Naive B cell (primary cell): ENCODE results near the gene MTCL1. TPM values are rescaled to one million over a fixed set of nuclear protein-coding genes. Genes with fewer than 3 reads are reported as not detected.

Source experiments
- ATAC-seq, 2 donors: fragments of 150-1000 bp; cut with Tn5 transposase; 2 replicates each; pipeline ENCODE4 v1.10.0; 2021; ENCODE audit warnings: low read depth in 2 of 2, mild to moderate bottlenecking in 2 of 2, moderate library complexity in 2 of 2
- DNase-seq: peaks from one replicate; pipeline ENCODE4 v3.0.0; 2022
- H3K27ac Mint-ChIP-seq, 6 donors: one replicate each; pipeline ENCODE4 v1.8.0; 2020 to 2022; ENCODE audit warnings: mild to moderate bottlenecking in 6 of 6, mixed read lengths in 6 of 6, moderate library complexity in 5 of 6, inconsistent platforms in 2 of 6
- H3K27me3 Mint-ChIP-seq, 3 donors: one replicate each; pipeline ENCODE4 v1.8.0; 2021 to 2022; ENCODE audit warnings: mixed read lengths in 3 of 3, mild to moderate bottlenecking in 1 of 3
- H3K36me3 Mint-ChIP-seq, 2 donors: one replicate each; pipeline ENCODE4 v1.8.0; 2020 to 2022; ENCODE audit warnings: mixed read lengths in 2 of 2, inconsistent platforms in 1 of 2, mild to moderate bottlenecking in 1 of 2
- H3K4me1 Mint-ChIP-seq, 3 donors: one replicate each; pipeline ENCODE4 v1.8.0; 2020 to 2022; ENCODE audit warnings: mixed read lengths in 3 of 3, inconsistent platforms in 1 of 3, mild to moderate bottlenecking in 1 of 3, moderate library complexity in 1 of 3
- H3K4me3 Mint-ChIP-seq, 8 donors: one replicate each; pipeline ENCODE4 v1.8.0; 2020 to 2022; ENCODE audit warnings: mild to moderate bottlenecking in 8 of 8, mixed read lengths in 8 of 8, moderate library complexity in 8 of 8, inconsistent platforms in 2 of 8
- H3K9me3 Mint-ChIP-seq, 7 donors: one replicate each; pipeline ENCODE4 v1.8.0; 2020 to 2022; ENCODE audit warnings: mixed read lengths in 7 of 7, mild to moderate bottlenecking in 5 of 7, inconsistent platforms in 2 of 7, moderate library complexity in 1 of 7
- polyA plus RNA-seq, 6 donors: library from polyadenylated mRNA; unstranded; fragments of 300-500 nt; fragmentation: Illumina TruSeq; gene quantifications; one replicate each; pipeline ENCODE4 v1.2.3, GENCODE V29; 2021; ENCODE audit warnings: low read depth in 6 of 6

The MTCL1 gene
- polyA plus RNA-seq, 6 donors from 2014 or later, result 0.26 to 1.4 (median 0.80) TPM

- H3K4me1 Mint-ChIP-seq, result peaks cover 13 to 23% (median 17%) of the 10 kb centered on the region in 3 donors
- H3K4me3 Mint-ChIP-seq, result no peak overlapping the region
Observed at GRCh38 chr18:8724452-8724851, 19.1 kb downstream of the MTCL1 start.

GRCh38 chr18:8726281-8726680, 20.9 kb downstream of the MTCL1 start:
- ATAC-seq (no peak), DNase-seq (no peak)
- Mint-ChIP-seq H3K4me1 (peaks cover 13 to 33% (median 17%) of the 10 kb centered on the region in 3 donors), H3K4me3 (peak overlapping the region in 3 of 8 donors; percentile 23 to 79 (median 66)), H3K27ac (peak overlapping the region in 2 of 6 donors; percentile 71 to 84), H3K27me3 (no peaks in the 10 kb centered on the region), H3K9me3 (peaks cover 0 to 9% (median 3%) of the 10 kb centered on the region in 7 donors), H3K36me3 (peaks cover 14 to 17% of the 10 kb centered on the region in 2 donors)

More at GRCh38 chr18:8724452-8724851, 19.1 kb downstream of the MTCL1 start:
- Mint-ChIP-seq H3K36me3 (peaks cover 16 to 22% of the 10 kb centered on the region in 2 donors), H3K27me3 (no peaks in the 10 kb centered on the region), H3K27ac (no peak overlapping the region), H3K9me3 (peaks cover 0 to 9% (median 3%) of the 10 kb centered on the region in 7 donors)
- ATAC-seq, result no peak
- no peak for DNase-seq

GRCh38 chr18:8726963-8727705, 21.8 kb downstream of the MTCL1 start:
- Mint-ChIP-seq H3K4me3 (peak overlapping the region in 1 of 8 donors; percentile 17), H3K27me3 (no peaks in the 10 kb centered on the region), H3K9me3 (peaks cover 0 to 9% (median 3%) of the 10 kb centered on the region in 7 donors), H3K27ac (peak overlapping the region in 3 of 6 donors; percentile 12 to 93 (median 82)), H3K36me3 (peaks cover 8 to 10% of the 10 kb centered on the region in 2 donors), H3K4me1 (peaks cover 13 to 33% (median 17%) of the 10 kb centered on the region in 3 donors)
- DNase-seq (no peak), ATAC-seq (no peak)

- ATAC-seq (peak; percentile 28 to 45), DNase-seq (no peak)
- peak overlapping the region in 2 of 6 donors; percentile 19 to 72 for H3K27ac Mint-ChIP-seq
- peaks cover 8 to 13% of the 10 kb centered on the region in 2 donors for H3K36me3 Mint-ChIP-seq
- peaks cover 13 to 33% (median 17%) of the 10 kb centered on the region in 3 donors for H3K4me1 Mint-ChIP-seq
- no peaks in the 10 kb centered on the region for H3K27me3 Mint-ChIP-seq
- peak overlapping the region in 3 of 8 donors; percentile 16 to 35 (median 20) for H3K4me3 Mint-ChIP-seq
- H3K9me3 Mint-ChIP-seq, result peaks cover 0 to 9% (median 3%) of the 10 kb centered on the region in 7 donors
Observed at GRCh38 chr18:8730080-8730827, 24.9 kb downstream of the MTCL1 start.

- Mint-ChIP-seq H3K36me3 (peaks cover 0 to 8% of the 10 kb centered on the region in 2 donors), H3K27ac (peak overlapping the region in 1 of 6 donors; percentile 49), H3K4me3 (no peak overlapping the region), H3K4me1 (peaks cover 7 to 23% (median 8%) of the 10 kb centered on the region in 3 donors), H3K27me3 (no peaks in the 10 kb centered on the region), H3K9me3 (no peaks in the 10 kb centered on the region)
- ATAC-seq (no peak), DNase-seq (no peak)
Observed at GRCh38 chr18:8732442-8733360, 27.3 kb downstream of the MTCL1 start.

GRCh38 chr18:8734496-8734895, 29.1 kb downstream of the MTCL1 start:
- no peaks in the 10 kb centered on the region for H3K27me3 Mint-ChIP-seq
- H3K4me1 Mint-ChIP-seq, result peaks cover 3 to 18% (median 7%) of the 10 kb centered on the region in 3 donors
- H3K4me3 Mint-ChIP-seq, result no peak overlapping the region
- peaks cover 0 to 8% of the 10 kb centered on the region in 2 donors for H3K36me3 Mint-ChIP-seq
- DNase-seq (no peak), ATAC-seq (no peak)
- H3K27ac Mint-ChIP-seq, result no peak overlapping the region
- H3K9me3 Mint-ChIP-seq, result peaks cover 0 to 6% (median 0%) of the 10 kb centered on the region in 7 donors

- Mint-ChIP-seq H3K9me3 (peaks cover 0 to 12% (median 0%) of the 10 kb centered on the region in 7 donors), H3K4me3 (peak overlapping the region in 1 of 8 donors; percentile 39), H3K27ac (peak overlapping the region in 1 of 6 donors; percentile 81), H3K36me3 (peaks cover 0 to 8% of the 10 kb centered on the region in 2 donors), H3K4me1 (peaks cover 7 to 15% (median 9%) of the 10 kb centered on the region in 3 donors), H3K27me3 (no peaks in the 10 kb centered on the region)
- no peak for ATAC-seq
- DNase-seq, result no peak
Observed at GRCh38 chr18:8735274-8735673, 29.9 kb downstream of the MTCL1 start.

- ATAC-seq, result no peak
- H3K27ac Mint-ChIP-seq, result peak overlapping the region in 1 of 6 donors; percentile 81
Observed at GRCh38 chr18:8741117-8741516, 35.8 kb downstream of the MTCL1 start.

GRCh38 chr18:8741532-8741931, 36.2 kb downstream of the MTCL1 start:
- peaks cover 24 to 30% (median 24%) of the 10 kb centered on the region in 3 donors for H3K4me1 Mint-ChIP-seq
- H3K27ac Mint-ChIP-seq, result peak overlapping the region in 2 of 6 donors; percentile 21 to 81
- no peak for ATAC-seq
- no peak overlapping the region for H3K4me3 Mint-ChIP-seq
- DNase-seq, result no peak
- H3K27me3 Mint-ChIP-seq, result no peaks in the 10 kb centered on the region
- H3K9me3 Mint-ChIP-seq, result peaks cover 4 to 37% (median 28%) of the 10 kb centered on the region in 7 donors
- H3K36me3 Mint-ChIP-seq, result peaks cover 8 to 10% of the 10 kb centered on the region in 2 donors

More at GRCh38 chr18:8741117-8741516, 35.8 kb downstream of the MTCL1 start:
- no peak for DNase-seq
- Mint-ChIP-seq H3K27me3 (no peaks in the 10 kb centered on the region), H3K4me3 (no peak overlapping the region), H3K36me3 (peaks cover 8 to 10% of the 10 kb centered on the region in 2 donors), H3K4me1 (peaks cover 20 to 28% (median 20%) of the 10 kb centered on the region in 3 donors), H3K9me3 (peaks cover 4 to 37% (median 28%) of the 10 kb centered on the region in 7 donors)

GRCh38 chr18:8742387-8743361, 37.3 kb downstream of the MTCL1 start:
- Mint-ChIP-seq H3K36me3 (peaks cover 10 to 19% of the 10 kb centered on the region in 2 donors), H3K27ac (peak overlapping the region; percentile 24 to 97 (median 70)), H3K4me3 (peak overlapping the region in 2 of 8 donors; percentile 56 to 69), H3K27me3 (no peaks in the 10 kb centered on the region), H3K4me1 (peaks cover 33 to 37% (median 35%) of the 10 kb centered on the region in 3 donors), H3K9me3 (peaks cover 4 to 37% (median 28%) of the 10 kb centered on the region in 7 donors)
- DNase-seq (peak; percentile 43), ATAC-seq (peak; percentile 83 to 84)

- no peak for DNase-seq
- Mint-ChIP-seq H3K9me3 (peaks cover 4 to 36% (median 28%) of the 10 kb centered on the region in 7 donors), H3K36me3 (peaks cover 10 to 23% of the 10 kb centered on the region in 2 donors), H3K4me3 (peak overlapping the region in 1 of 8 donors; percentile 20), H3K27ac (peak overlapping the region in 2 of 6 donors; percentile 39 to 64), H3K27me3 (no peaks in the 10 kb centered on the region), H3K4me1 (peaks cover 25 to 40% (median 34%) of the 10 kb centered on the region in 3 donors)
- no peak for ATAC-seq
Observed at GRCh38 chr18:8744038-8744437, 38.7 kb downstream of the MTCL1 start.
